Activated naive CD8-positive, alpha-beta T cell treated with anti-CD3 and anti-CD28 coated beads for 36 hours (primary cell): ENCODE measurements around the gene GALNT2. TPM values are rescaled to one million over a fixed set of nuclear protein-coding genes. Genes with fewer than 3 reads are reported as not detected.

Experiments used
- DNase-seq: peaks from one replicate; pipeline ENCODE4 v3.0.0; 2021
- H3K27ac Mint-ChIP-seq: one replicate; pipeline ENCODE4 v1.8.0; 2022; ENCODE audit warnings: mild to moderate bottlenecking, moderate library complexity, mixed read lengths
- H3K27me3 Mint-ChIP-seq: one replicate; pipeline ENCODE4 v1.8.0; 2022; ENCODE audit warnings: mild to moderate bottlenecking, mixed read lengths
- H3K36me3 Mint-ChIP-seq: one replicate; pipeline ENCODE4 v1.8.0; 2021; ENCODE audit warnings: mild to moderate bottlenecking, mixed read lengths
- H3K4me1 Mint-ChIP-seq: one replicate; pipeline ENCODE4 v1.8.0; 2021; ENCODE audit warnings: mixed read lengths
- H3K4me3 Mint-ChIP-seq: one replicate; pipeline ENCODE4 v1.8.0; 2022; ENCODE audit warnings: mild to moderate bottlenecking, moderate library complexity, mixed read lengths
- H3K9me3 Mint-ChIP-seq: one replicate; pipeline ENCODE4 v1.8.0; 2022; ENCODE audit warnings: mixed read lengths
- total RNA-seq, 2 experiments: library from RNA; stranded (reverse); gene quantifications; one replicate each; pipeline ENCODE4 v1.2.3, GENCODE V29; 2021

Gene GALNT2
- total RNA-seq, 2 experiments from 2014 or later = 46.5 to 48.2 TPM

- H3K36me3 Mint-ChIP-seq = peaks cover 31% of the 10 kb centered on the region
- peak overlapping the region; percentile 89 for H3K27ac Mint-ChIP-seq
- H3K27me3 Mint-ChIP-seq = no peaks in the 10 kb centered on the region
These were observed 37.6 kb downstream of the GALNT2 start for GRCh38 chr1:230104395-230105244.

GRCh38 chr1:230105245-230105753 lies 38.3 kb downstream of the GALNT2 start:
- Mint-ChIP-seq H3K27ac (peak overlapping the region; percentile 89), H3K27me3 (no peaks in the 10 kb centered on the region), H3K4me1 (peaks cover 91% of the 10 kb centered on the region), H3K9me3 (no peaks in the 10 kb centered on the region), H3K4me3 (peak overlapping the region; percentile 65), H3K36me3 (peaks cover 31% of the 10 kb centered on the region)
- DNase-seq = no peak

More at GRCh38 chr1:230104395-230105244, 37.6 kb downstream of the GALNT2 start:
- Mint-ChIP-seq H3K4me1 (peaks cover 85% of the 10 kb centered on the region), H3K4me3 (peak overlapping the region; percentile 65), H3K9me3 (no peaks in the 10 kb centered on the region)
- DNase-seq = peak; percentile 89

- DNase-seq = no peak
- Mint-ChIP-seq H3K27me3 (no peaks in the 10 kb centered on the region), H3K4me3 (peak overlapping the region; percentile 65), H3K36me3 (peaks cover 31% of the 10 kb centered on the region), H3K27ac (peak overlapping the region; percentile 89), H3K9me3 (no peaks in the 10 kb centered on the region), H3K4me1 (peaks cover 97% of the 10 kb centered on the region)
These were observed 39.0 kb downstream of the GALNT2 start for GRCh38 chr1:230105754-230106625.

- H3K27me3 Mint-ChIP-seq = no peaks in the 10 kb centered on the region
- no peak for DNase-seq
- H3K4me1 Mint-ChIP-seq = peaks cover 93% of the 10 kb centered on the region
- H3K27ac Mint-ChIP-seq = peak overlapping the region; percentile 90
- H3K36me3 Mint-ChIP-seq = peaks cover 31% of the 10 kb centered on the region
- H3K9me3 Mint-ChIP-seq = no peaks in the 10 kb centered on the region
- no peak overlapping the region for H3K4me3 Mint-ChIP-seq
These were observed 40.9 kb downstream of the GALNT2 start for GRCh38 chr1:230107941-230108340.

GRCh38 chr1:230108580-230108979 lies 41.5 kb downstream of the GALNT2 start:
- DNase-seq = no peak
- no peak overlapping the region for H3K4me3 Mint-ChIP-seq

GRCh38 chr1:230109066-230109465 lies 42.0 kb downstream of the GALNT2 start:
- no peaks in the 10 kb centered on the region for H3K9me3 Mint-ChIP-seq
- H3K36me3 Mint-ChIP-seq = peaks cover 38% of the 10 kb centered on the region
- H3K27me3 Mint-ChIP-seq = no peaks in the 10 kb centered on the region
- peaks cover 89% of the 10 kb centered on the region for H3K4me1 Mint-ChIP-seq
- H3K4me3 Mint-ChIP-seq = peak overlapping the region; percentile 34
- H3K27ac Mint-ChIP-seq = peak overlapping the region; percentile 90
- no peak for DNase-seq

More at GRCh38 chr1:230108580-230108979, 41.5 kb downstream of the GALNT2 start:
- H3K27me3 Mint-ChIP-seq = no peaks in the 10 kb centered on the region
- H3K27ac Mint-ChIP-seq = peak overlapping the region; percentile 90
- peaks cover 93% of the 10 kb centered on the region for H3K4me1 Mint-ChIP-seq
- H3K36me3 Mint-ChIP-seq = peaks cover 36% of the 10 kb centered on the region
- no peaks in the 10 kb centered on the region for H3K9me3 Mint-ChIP-seq

GRCh38 chr1:230109895-230110667 lies 43.0 kb downstream of the GALNT2 start:
- peak; percentile 90 for DNase-seq
- H3K27me3 Mint-ChIP-seq = no peaks in the 10 kb centered on the region
- H3K4me1 Mint-ChIP-seq = peaks cover 80% of the 10 kb centered on the region
- H3K4me3 Mint-ChIP-seq = peak overlapping the region; percentile 34
- no peaks in the 10 kb centered on the region for H3K9me3 Mint-ChIP-seq
- H3K36me3 Mint-ChIP-seq = peaks cover 45% of the 10 kb centered on the region
- peak overlapping the region; percentile 90 for H3K27ac Mint-ChIP-seq

GRCh38 chr1:230110971-230111370 lies 43.9 kb downstream of the GALNT2 start:
- Mint-ChIP-seq H3K27me3 (no peaks in the 10 kb centered on the region), H3K9me3 (no peaks in the 10 kb centered on the region), H3K36me3 (peaks cover 42% of the 10 kb centered on the region), H3K4me1 (peaks cover 74% of the 10 kb centered on the region), H3K4me3 (no peak overlapping the region), H3K27ac (peak overlapping the region; percentile 90)
- no peak for DNase-seq

- H3K27ac Mint-ChIP-seq = peak overlapping the region; percentile 31
- DNase-seq = no peak
- H3K4me1 Mint-ChIP-seq = peaks cover 69% of the 10 kb centered on the region
- peaks cover 38% of the 10 kb centered on the region for H3K36me3 Mint-ChIP-seq
- no peak overlapping the region for H3K4me3 Mint-ChIP-seq
- H3K9me3 Mint-ChIP-seq = no peaks in the 10 kb centered on the region
- no peaks in the 10 kb centered on the region for H3K27me3 Mint-ChIP-seq
These were observed 45.2 kb downstream of the GALNT2 start for GRCh38 chr1:230112131-230112701.

GRCh38 chr1:230112782-230113181 lies 45.7 kb downstream of the GALNT2 start:
- peaks cover 32% of the 10 kb centered on the region for H3K36me3 Mint-ChIP-seq
- no peak overlapping the region for H3K4me3 Mint-ChIP-seq
- H3K27ac Mint-ChIP-seq = no peak overlapping the region
- H3K4me1 Mint-ChIP-seq = peaks cover 68% of the 10 kb centered on the region
- no peaks in the 10 kb centered on the region for H3K9me3 Mint-ChIP-seq
- no peaks in the 10 kb centered on the region for H3K27me3 Mint-ChIP-seq
- DNase-seq = no peak

GRCh38 chr1:230113235-230113592 lies 46.2 kb downstream of the GALNT2 start:
- Mint-ChIP-seq H3K36me3 (peaks cover 30% of the 10 kb centered on the region), H3K4me1 (peaks cover 66% of the 10 kb centered on the region), H3K4me3 (no peak overlapping the region), H3K9me3 (no peaks in the 10 kb centered on the region), H3K27me3 (no peaks in the 10 kb centered on the region), H3K27ac (no peak overlapping the region)
- DNase-seq = no peak

GRCh38 chr1:230113593-230114236 lies 46.7 kb downstream of the GALNT2 start:
- no peak for DNase-seq
- Mint-ChIP-seq H3K36me3 (peaks cover 31% of the 10 kb centered on the region), H3K27ac (no peak overlapping the region), H3K4me3 (no peak overlapping the region), H3K9me3 (no peaks in the 10 kb centered on the region), H3K4me1 (peaks cover 64% of the 10 kb centered on the region), H3K27me3 (no peaks in the 10 kb centered on the region)

- Mint-ChIP-seq H3K27me3 (no peaks in the 10 kb centered on the region), H3K27ac (peak overlapping the region; percentile 18), H3K36me3 (peaks cover 28% of the 10 kb centered on the region), H3K9me3 (no peaks in the 10 kb centered on the region), H3K4me1 (peaks cover 60% of the 10 kb centered on the region), H3K4me3 (no peak overlapping the region)
- DNase-seq = no peak
These were observed 47.2 kb downstream of the GALNT2 start for GRCh38 chr1:230114237-230114651.

- Mint-ChIP-seq H3K27ac (no peak overlapping the region), H3K4me3 (no peak overlapping the region), H3K4me1 (peaks cover 46% of the 10 kb centered on the region), H3K36me3 (peaks cover 38% of the 10 kb centered on the region), H3K27me3 (no peaks in the 10 kb centered on the region), H3K9me3 (no peaks in the 10 kb centered on the region)
- DNase-seq = no peak
These were observed 50.7 kb downstream of the GALNT2 start for GRCh38 chr1:230117694-230118093.
